K562 (cell line): ENCODE results near the gene PHPT1. TPM values are rescaled to one million over a fixed set of nuclear protein-coding genes. Genes with fewer than 3 reads are reported as not detected.
A peak's percentile ranks its signal among the peaks of the same experiment; 100 is the strongest.

ENCODE experiments used
- ATAC-seq: fragments of 200-7000 bp; cut with Tn5 transposase; 3 replicates; pipeline ENCODE4 v1.9.1; 2020; ENCODE audit warnings: moderate library complexity
- BruUV-seq: library from RNA; stranded (reverse); fragments of 400-500 nt; replicated peaks from 2 replicates; lab custom pipeline; 2021; lab: Mats Ljungman, UMichigan
- CTCF ChIA-PET: fragments of 300-600 bp; formaldehyde crosslinking; extraction: SDS; loops from one replicate; lab custom pipeline; 2021; ENCODE audit warnings: low intra/inter-chr PET ratio; lab: Yijun Ruan, JAX
- POLR2A ChIA-PET: fragments of 300-600, 350-650 bp; sonication (Branson Sonifier 250); formaldehyde crosslinking; extraction: SDS; loops from one replicate; lab custom pipeline; 2021; ENCODE audit warnings: antibody characterized with exemption, inconsistent platforms; lab: Yijun Ruan, JAX
- DNase-seq, 4 experiments: peaks; one replicate each; pipeline versions ENCODE4 v3.0.0 to v3.0.0-alpha.2; 2011 to 2018; ENCODE audit warnings: low spot score in 3 of 4, mixed read lengths in 3 of 4; ENCODE audit errors: extremely low read depth in 1 of 4
- FAIRE-seq: peaks from 2 replicates; lab custom pipeline; 2011; peaks lifted over from hg19 to GRCh38; lab: Jason Lieb, UNC
- H2AFZ ChIP-seq: 2 replicates; pipeline ENCODE4 v1.6.0; 2011; ENCODE audit warnings: low read depth, low read length, control low read depth, inconsistent platforms
- H3K27ac ChIP-seq: fragments of 200-600 bp; 3 replicates; pipeline ENCODE4 v1.8.0; 2011; ENCODE audit warnings: low read depth, mild to moderate bottlenecking, control low read depth, inconsistent platforms, low read length, moderate library complexity, mixed read lengths; ENCODE audit errors: extremely low read depth
- H3K27me3 ChIP-seq, 2 experiments: fragments of 300-600 bp in 1 of 2; 2 replicates in 1 of 2; 3 replicates in 1 of 2; pipeline versions ENCODE4 v1.6.0 to v1.8.0; 2011; ENCODE audit warnings: inconsistent platforms in 2 of 2, low read length in 2 of 2, mild to moderate bottlenecking in 1 of 2, mixed read lengths in 1 of 2, moderate library complexity in 1 of 2; ENCODE audit not compliant: control insufficient read depth in 2 of 2, insufficient read depth in 2 of 2
- H3K36me3 ChIP-seq: fragments of 300-600 bp; 3 replicates; pipeline ENCODE4 v1.8.0; 2011; ENCODE audit warnings: mild to moderate bottlenecking, low read length, inconsistent platforms; ENCODE audit not compliant: control insufficient read depth, insufficient read depth
- H3K4me1 ChIP-seq, 2 experiments: fragments of 200-600 bp in 1 of 2; replicated peaks in 1 of 2; 2 replicates in 1 of 2; 3 replicates in 1 of 2; pipeline versions ENCODE4 v1.5.1 to v1.8.0; 2011; ENCODE audit warnings: inconsistent platforms in 2 of 2, low read length in 2 of 2, mild to moderate bottlenecking in 1 of 2, mixed read lengths in 1 of 2, moderate library complexity in 1 of 2; ENCODE audit not compliant: control insufficient read depth in 2 of 2, insufficient read depth in 2 of 2
- H3K4me2 ChIP-seq: 2 replicates; pipeline ENCODE4 v1.6.1; 2011; ENCODE audit warnings: low read length, control low read depth, inconsistent platforms, mixed read lengths; ENCODE audit not compliant: insufficient read depth
- H3K4me3 ChIP-seq: fragments of 200-600 bp; sonication (generic), shearing (Covaris generic); 2 replicates; pipeline ENCODE4 v1.5.1; 2016; ENCODE audit warnings: control low read depth, inconsistent platforms
- H3K79me2 ChIP-seq: fragments of 200-600 bp; 3 replicates; pipeline ENCODE4 v1.8.0; 2011; ENCODE audit warnings: low read length, inconsistent platforms; ENCODE audit not compliant: control insufficient read depth, insufficient read depth
- H3K9ac ChIP-seq, 2 experiments: 2 replicates each; pipeline versions ENCODE4 v1.6.0 to v1.6.1; 2011; ENCODE audit warnings: low read depth in 2 of 2, low read length in 2 of 2, control low read depth in 1 of 2, inconsistent platforms in 1 of 2, mild to moderate bottlenecking in 1 of 2, mixed read lengths in 1 of 2; ENCODE audit not compliant: insufficient read depth in 1 of 2
- H3K9me1 ChIP-seq: one replicate; pipeline ENCODE4 v1.6.0; 2011; ENCODE audit warnings: inconsistent platforms, mild to moderate bottlenecking, low read length, moderate library complexity; ENCODE audit not compliant: control insufficient read depth, insufficient read depth
- H3K9me3 ChIP-seq: replicated peaks from 2 replicates; pipeline ENCODE4 v1.5.1; 2011; ENCODE audit warnings: low read depth, low read length, inconsistent platforms; ENCODE audit not compliant: control insufficient read depth, insufficient read depth
- H4K20me1 ChIP-seq: replicated peaks from 2 replicates; pipeline ENCODE4 v1.6.1; 2011; ENCODE audit warnings: low read length, inconsistent platforms, mixed read lengths; ENCODE audit not compliant: control insufficient read depth, insufficient read depth
- MAFK ChIP-seq: IDR thresholded peaks from 2 replicates; pipeline ENCODE4 v1.6.1; 2011; ENCODE audit warnings: low read length, improper control_type of control experiment
- POLR2G ChIP-seq: fragments of 200-400 bp; formaldehyde crosslinking; IDR thresholded peaks from 2 replicates; pipeline ENCODE4 v1.6.1; 2017; ENCODE audit warnings: low read depth, mild to moderate bottlenecking, antibody characterized with exemption, low read length, moderate library complexity
- RBM22 ChIP-seq: fragments of 200-400 bp; formaldehyde crosslinking; IDR thresholded peaks from 2 replicates; pipeline ENCODE4 v1.6.1; 2018; ENCODE audit warnings: low read length, low read depth; ENCODE audit not compliant: poor library complexity, severe bottlenecking
- SRSF3 ChIP-seq: fragments of 200-400 bp; formaldehyde crosslinking; IDR thresholded peaks from 2 replicates; pipeline ENCODE4 v1.6.1; 2016; ENCODE audit warnings: mild to moderate bottlenecking, low read length, moderate library complexity; ENCODE audit not compliant: insufficient read depth
- WGBS: fragments of 100-300 bp; shearing (Covaris generic); methylation state at CpG from one replicate; pipeline ENCODE4 v1.1.6; 2016; ENCODE audit warnings: low coverage, mixed read lengths; ENCODE audit not compliant: insufficient coverage; ENCODE audit errors: missing lambda C conversion rate; 5-methylcytosine and 5-hydroxymethylcytosine counted together
- in situ Hi-C: fragments of 300-500 bp; cut with MboI; formaldehyde crosslinking; loops from 4 replicates; pipeline ENCODE4 v1.15.0; 2018; ENCODE audit warnings: inconsistent platforms, mixed read lengths
- intact Hi-C: fragments of 100-400 bp; cut with micrococcal nuclease; formaldehyde crosslinking; loops from 2 replicates; pipeline ENCODE4 v1.14.2; 2022
- polyA plus RNA-seq, 8 experiments: library from polyadenylated mRNA; depleted of rRNA in 4 of 8; stranded (reverse) in 5 of 8; unstranded in 3 of 8; fragments of >200 nt; fragmentation: Nextera tagmentation in 2 of 8; fragmentation: Illumina TruSeq in 1 of 8; extraction: Ambion mirVana in 2 of 8; extraction: Trizol in 1 of 8; gene quantifications; 2 replicates each; pipeline versions ENCODE4 v1.2.1 to v1.2.3, GENCODE V29; 2011 to 2014; ENCODE audit warnings: inconsistent platforms in 1 of 8, missing spikeins in 1 of 8
- total RNA-seq, 7 experiments: library from RNA; depleted of rRNA in 6 of 7; stranded (reverse); fragments of >200 nt in 6 of 7; fragmentation: Illumina TruSeq in 2 of 7; extraction: Trizol in 2 of 7; gene quantifications; 2 replicates each; pipeline versions ENCODE4 v1.2.1 to v1.2.3, GENCODE V29; 2011 to 2021; ENCODE audit warnings: low replicate concordance in 1 of 7

Gene PHPT1
- total and polyA plus RNA-seq, 9 of the 15 experiments (the other 6 are each of a cell fraction or from before 2014, with no cell fraction given) = 20.9 to 166 (median 129) TPM

- no peak for TF ChIP-seq MAFK
These were observed 18.0 kb upstream of the PHPT1 start (continued) for GRCh38 chr9:136831002-136831719.

- H2AFZ ChIP-seq = no peak overlapping the region
- H3K9ac ChIP-seq = no peak overlapping the region
- CTCF ChIA-PET = no interaction called here
- 92% methylated on average over 21 of the region's 23 CpGs for WGBS
- no peak overlapping the region for H3K4me3 ChIP-seq
- no peak overlapping the region for H3K4me2 ChIP-seq
- no peak overlapping the region for H3K27ac ChIP-seq
- H3K27me3 ChIP-seq = no peaks in the 10 kb centered on the region
- ATAC-seq (no peak), FAIRE-seq (no peak), DNase-seq (no peak)
- peaks cover 90% of the 10 kb centered on the region for H3K36me3 ChIP-seq
- peaks cover 0 to 52% of the 10 kb centered on the region in 2 experiments; a peak in 1 of 5 replicates for H3K4me1 ChIP-seq
- H3K79me2 ChIP-seq = no peaks in the 10 kb centered on the region
- POLR2A ChIA-PET = interaction anchor here (0.6 to 1.9 kb wide), 3 partner anchors 9 to 50 kb away, joined by 3 to 10 read pairs (median 4); partner anchors contain the start of gene AJM1
- no TSS peak for BruUV-seq
- H4K20me1 ChIP-seq = no peaks in the 10 kb centered on the region; the same call in 1 of the 2 replicates
- TF ChIP-seq RBM22 (peak; percentile 89), POLR2G (peak; percentile 72), SRSF3 (no peak)
- no peaks in the 10 kb centered on the region for H3K9me3 ChIP-seq
- intact Hi-C loops (no loop called here), in situ Hi-C loops (no loop called here)
- H3K9me1 ChIP-seq = peaks cover 3% of the 10 kb centered on the region
These were observed 17.5 kb upstream of the PHPT1 start for GRCh38 chr9:136831720-136832104.
